ENCODE measurements around the gene MYO18B.

The MYO18B gene

GRCh38 chr22:25763239-25763777, 21.3 kb downstream of the MYO18B start:
- Histone ChIP-seq H3K9me3 (no peaks in the 10 kb centered on the region), H3K27ac (no peak overlapping the region), H3K4me1 (ENCODE audit: control insufficient read depth in 1 of 2, insufficient read depth in 1 of 2, low read depth in 1 of 2, low read length in 1 of 2) (no peaks in the 10 kb centered on the region), H3K27me3 (no peaks in the 10 kb centered on the region), H3K4me3 (ENCODE audit: low read depth in 1 of 2, low read length in 1 of 2) (no peak overlapping the region), H3K36me3 (no peaks in the 10 kb centered on the region)
- no peak for TF ChIP-seq CTCF (IDR thresholded peaks at IDR 0.05)

GRCh38 chr22:25764270-25765015, 22.5 kb downstream of the MYO18B start:
- TF ChIP-seq CTCF (IDR thresholded peaks at IDR 0.05) = no peak

GRCh38 chr22:25765016-25765367, 23.0 kb downstream of the MYO18B start:
- Histone ChIP-seq H3K36me3 (no peaks in the 10 kb centered on the region), H3K27ac (no peak overlapping the region), H3K4me1 (ENCODE audit: control insufficient read depth in 1 of 2, insufficient read depth in 1 of 2, low read depth in 1 of 2, low read length in 1 of 2) (no peaks in the 10 kb centered on the region), H3K4me3 (ENCODE audit: low read depth in 1 of 2, low read length in 1 of 2) (no peak overlapping the region), H3K27me3 (no peaks in the 10 kb centered on the region), H3K9me3 (no peaks in the 10 kb centered on the region)
- TF ChIP-seq CTCF (IDR thresholded peaks at IDR 0.05) = no peak

More at GRCh38 chr22:25764270-25765015, 22.5 kb downstream of the MYO18B start:
- H3K4me3 ChIP-seq (ENCODE audit: low read depth in 1 of 2, low read length in 1 of 2) = no peak overlapping the region
- no peaks in the 10 kb centered on the region for H3K4me1 ChIP-seq (ENCODE audit: control insufficient read depth in 1 of 2, insufficient read depth in 1 of 2, low read depth in 1 of 2, low read length in 1 of 2)
- no peak overlapping the region for H3K27ac ChIP-seq
- no peaks in the 10 kb centered on the region for H3K27me3 ChIP-seq
- H3K36me3 ChIP-seq = no peaks in the 10 kb centered on the region
- no peaks in the 10 kb centered on the region for H3K9me3 ChIP-seq

- Histone ChIP-seq H3K36me3 (no peaks in the 10 kb centered on the region), H3K9me3 (no peaks in the 10 kb centered on the region), H3K27ac (no peak overlapping the region), H3K4me1 (ENCODE audit: control insufficient read depth in 1 of 2, insufficient read depth in 1 of 2, low read depth in 1 of 2, low read length in 1 of 2) (no peaks in the 10 kb centered on the region), H3K27me3 (no peaks in the 10 kb centered on the region), H3K4me3 (ENCODE audit: low read depth in 1 of 2, low read length in 1 of 2) (no peak overlapping the region)
- TF ChIP-seq CTCF (IDR thresholded peaks at IDR 0.05) = no peak
These were observed 23.8 kb downstream of the MYO18B start for GRCh38 chr22:25765801-25766200.

GRCh38 chr22:25766418-25766817, 24.4 kb downstream of the MYO18B start:
- H3K4me3 ChIP-seq (ENCODE audit: low read depth in 1 of 2, low read length in 1 of 2) = no peak overlapping the region
- H3K27me3 ChIP-seq = no peaks in the 10 kb centered on the region
- no peaks in the 10 kb centered on the region for H3K9me3 ChIP-seq
- no peak overlapping the region for H3K27ac ChIP-seq
- TF ChIP-seq CTCF (IDR thresholded peaks at IDR 0.05) = no peak
- H3K4me1 ChIP-seq (ENCODE audit: control insufficient read depth in 1 of 2, insufficient read depth in 1 of 2, low read depth in 1 of 2, low read length in 1 of 2) = no peaks in the 10 kb centered on the region
- no peaks in the 10 kb centered on the region for H3K36me3 ChIP-seq

Data from neutrophil (primary cell).